Left renal cortex interstitium (tissue), 4 donors: ENCODE data around the gene EEF1AKMT4. TPM values are rescaled to one million over a fixed set of nuclear protein-coding genes. Genes with fewer than 3 reads are reported as not detected.

Experiments
- DNase-seq, 4 donors: peaks; one replicate each; pipeline ENCODE4 v3.0.0-alpha.2; 2013; ENCODE audit warnings: low read depth in 4 of 4, low spot score in 2 of 4, missing footprints in 1 of 4
- polyA plus RNA-seq, 4 donors: library from polyadenylated mRNA; unstranded; fragments of 120-200 nt; gene quantifications; one replicate each; pipeline ENCODE4 v1.2.1, GENCODE V29; 2013; ENCODE audit not compliant: insufficient read length in 4 of 4

EEF1AKMT4 gene
- polyA plus RNA-seq, 4 donors = 2.3 to 3.8 (median 2.8) TPM

DNA sequence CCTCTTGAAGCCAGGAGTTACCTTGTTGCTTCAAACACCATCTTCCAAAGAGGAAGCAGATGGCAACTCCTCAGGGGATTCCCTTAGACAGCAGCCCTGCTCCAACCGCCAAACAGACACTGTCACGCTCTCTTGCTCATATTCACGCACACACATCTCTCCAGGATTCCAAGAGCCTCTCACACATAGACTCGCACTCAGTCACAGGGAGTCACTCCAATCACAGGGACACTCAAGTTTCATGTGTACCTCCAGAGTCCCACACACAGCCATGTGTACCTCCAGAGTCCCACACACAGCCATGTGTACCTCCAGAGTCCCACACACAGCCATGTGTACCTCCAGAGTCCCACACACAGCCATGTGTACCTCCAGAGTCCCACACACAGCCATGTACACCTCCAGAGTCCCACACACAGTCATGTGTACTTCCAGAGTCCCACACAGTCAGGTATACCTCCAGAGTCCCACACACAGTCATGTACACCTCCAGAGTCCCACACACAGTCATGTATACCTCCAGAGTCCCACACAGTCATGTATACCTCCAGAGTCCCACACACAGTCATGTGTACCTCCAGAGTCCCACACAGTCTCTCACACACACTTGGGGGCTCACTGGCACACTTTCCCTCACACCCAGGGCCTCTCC is 14.0 kb upstream of the EEF1AKMT4 start:
- DNase-seq = no peak

DNA sequence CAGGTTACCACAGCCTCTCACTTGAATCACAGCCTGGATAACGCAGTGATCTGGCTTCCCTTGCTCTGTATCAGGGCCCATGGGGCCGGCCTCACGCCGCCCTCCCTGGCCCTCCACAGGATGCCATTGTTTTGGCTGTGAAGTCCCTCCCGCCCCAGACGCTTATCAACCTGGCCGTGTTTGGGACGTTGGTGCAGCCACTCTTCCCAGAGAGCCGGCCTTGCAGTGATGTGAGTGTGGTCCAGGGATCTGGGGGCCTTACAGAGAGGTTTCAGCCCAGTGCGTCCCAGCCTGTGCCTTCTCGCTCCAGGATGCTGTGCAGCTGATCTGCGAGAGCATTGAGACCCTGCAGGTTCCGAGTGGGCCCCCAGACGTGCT is 13.4 kb upstream of the EEF1AKMT4 start:
- no peak for DNase-seq

DNA sequence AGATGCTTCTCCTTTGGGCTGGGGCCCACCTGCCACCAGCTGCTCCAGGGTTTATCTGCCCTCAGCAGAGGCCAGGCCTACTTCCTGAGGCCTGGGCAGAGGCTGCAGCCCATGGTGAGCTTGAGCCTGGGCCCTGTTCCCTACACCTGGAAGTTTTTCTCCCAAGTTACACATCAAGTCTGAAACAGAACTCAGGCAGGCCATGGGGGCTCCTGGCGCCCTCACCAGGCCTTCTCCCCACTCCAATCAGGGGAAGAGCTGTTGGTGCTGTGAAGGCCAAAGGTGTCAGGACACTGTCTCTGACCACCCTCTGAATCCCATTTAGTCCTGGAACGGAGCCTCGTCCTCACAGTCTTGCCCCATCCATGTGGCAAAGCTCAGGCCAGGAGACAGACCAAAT is 12.8 kb upstream of the EEF1AKMT4 start:
- no peak for DNase-seq

DNA sequence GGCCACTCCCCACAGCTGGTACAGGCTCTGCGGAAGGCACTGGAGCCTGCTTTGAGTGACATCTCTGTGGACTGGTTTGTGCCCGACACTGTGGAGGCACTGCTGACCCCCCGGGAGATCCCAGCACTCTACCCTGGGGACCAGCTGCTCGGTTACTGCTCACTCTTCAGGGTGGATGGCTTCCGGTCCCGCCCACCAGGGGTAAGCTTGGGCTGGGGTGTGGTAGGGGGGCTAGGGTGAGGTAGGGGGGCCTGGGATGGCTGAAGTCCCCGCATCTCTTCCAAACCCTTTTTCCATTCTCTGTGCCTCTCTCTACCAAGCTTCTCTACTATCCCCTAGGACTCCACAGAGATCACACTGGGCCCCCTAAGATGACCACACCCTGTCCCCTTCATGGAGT is 12.3 kb upstream of the EEF1AKMT4 start:
- DNase-seq = no peak

DNA sequence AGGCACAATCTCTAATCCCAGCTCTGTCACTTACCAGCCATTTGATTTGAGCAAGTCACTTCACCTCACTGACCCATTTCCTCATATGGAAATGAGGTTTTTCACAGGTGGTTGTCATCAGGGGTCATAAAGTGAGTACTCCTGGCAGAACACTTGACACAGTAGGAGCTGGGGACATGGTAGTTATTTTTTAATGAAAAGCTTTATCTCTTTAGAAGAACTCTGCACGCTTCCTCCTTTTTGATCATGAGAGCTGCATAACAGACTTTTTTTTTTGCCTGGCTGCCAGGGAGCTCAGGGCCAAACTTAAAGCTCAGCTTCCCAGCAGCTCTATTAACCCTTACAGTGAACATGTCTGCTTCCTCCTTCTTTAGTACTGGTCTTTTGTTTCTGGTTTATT is 11.7 kb upstream of the EEF1AKMT4 start:
- no peak for DNase-seq

DNA sequence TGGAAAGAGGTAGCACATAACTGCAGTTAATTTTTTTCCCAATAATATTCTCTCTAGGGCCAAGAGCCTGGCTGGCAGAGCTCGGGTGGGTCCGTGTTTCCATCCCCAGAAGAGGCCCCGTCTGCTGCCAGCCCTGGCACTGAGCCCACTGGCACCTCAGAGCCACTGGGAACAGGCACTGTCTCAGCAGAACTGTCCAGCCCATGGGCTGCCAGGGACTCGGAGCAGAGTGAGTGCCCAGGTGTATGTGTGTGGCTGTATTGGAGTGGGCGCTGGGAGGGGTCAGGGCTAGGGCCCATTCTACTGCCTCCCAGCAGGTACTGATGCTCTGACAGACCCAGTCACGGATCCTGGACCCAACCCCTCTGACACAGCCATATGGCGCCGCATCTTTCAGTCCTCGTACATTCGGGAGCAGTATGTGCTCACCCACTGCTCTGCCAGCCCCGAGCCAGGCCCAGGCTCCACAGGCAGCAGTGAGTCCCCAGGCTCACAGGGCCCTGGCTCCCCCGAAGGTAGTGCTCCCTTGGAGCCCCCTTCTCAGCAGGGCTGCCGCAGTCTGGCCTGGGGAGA is 11.1 kb upstream of the EEF1AKMT4 start:
- DNase-seq = no peak

DNA sequence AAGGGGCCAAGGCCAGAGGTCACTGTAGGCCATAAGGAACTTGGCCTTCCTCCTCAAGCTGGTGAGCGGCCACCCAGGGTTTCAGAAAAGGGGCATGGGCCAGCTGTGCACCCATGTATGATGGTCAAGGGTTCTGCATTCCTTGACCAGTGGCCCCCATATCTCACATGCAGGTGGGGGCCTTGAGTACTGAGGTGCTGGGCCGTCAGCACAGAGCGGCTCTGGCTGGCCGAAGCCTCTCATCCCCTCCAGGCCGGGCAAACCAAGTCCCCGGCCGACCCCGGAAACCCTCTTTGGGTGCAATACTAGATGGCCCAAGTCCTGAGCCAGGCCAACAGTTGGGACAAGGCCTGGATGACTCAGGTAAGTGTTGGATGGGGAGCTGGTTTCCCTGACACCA is 10.3 kb upstream of the EEF1AKMT4 start:
- no peak for DNase-seq

DNA sequence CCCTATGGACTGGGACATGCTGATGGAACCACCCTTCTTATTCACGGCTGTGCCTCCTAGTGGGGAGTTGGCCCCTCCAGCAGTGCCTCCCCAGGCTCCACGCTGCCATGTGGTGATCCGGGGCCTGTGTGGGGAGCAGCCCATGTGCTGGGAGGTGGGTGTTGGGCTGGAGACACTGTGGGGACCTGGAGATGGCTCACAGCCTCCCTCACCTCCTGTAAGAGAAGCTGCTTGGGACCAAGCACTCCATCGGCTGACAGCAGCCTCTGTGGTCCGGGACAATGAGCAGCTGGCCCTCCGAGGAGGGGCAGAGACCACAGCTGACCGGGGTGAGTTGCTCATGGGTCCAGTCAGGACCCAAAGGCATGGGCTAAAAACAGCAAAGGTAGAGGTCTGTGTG is 9.8 kb upstream of the EEF1AKMT4 start:
- no peak for DNase-seq

DNA sequence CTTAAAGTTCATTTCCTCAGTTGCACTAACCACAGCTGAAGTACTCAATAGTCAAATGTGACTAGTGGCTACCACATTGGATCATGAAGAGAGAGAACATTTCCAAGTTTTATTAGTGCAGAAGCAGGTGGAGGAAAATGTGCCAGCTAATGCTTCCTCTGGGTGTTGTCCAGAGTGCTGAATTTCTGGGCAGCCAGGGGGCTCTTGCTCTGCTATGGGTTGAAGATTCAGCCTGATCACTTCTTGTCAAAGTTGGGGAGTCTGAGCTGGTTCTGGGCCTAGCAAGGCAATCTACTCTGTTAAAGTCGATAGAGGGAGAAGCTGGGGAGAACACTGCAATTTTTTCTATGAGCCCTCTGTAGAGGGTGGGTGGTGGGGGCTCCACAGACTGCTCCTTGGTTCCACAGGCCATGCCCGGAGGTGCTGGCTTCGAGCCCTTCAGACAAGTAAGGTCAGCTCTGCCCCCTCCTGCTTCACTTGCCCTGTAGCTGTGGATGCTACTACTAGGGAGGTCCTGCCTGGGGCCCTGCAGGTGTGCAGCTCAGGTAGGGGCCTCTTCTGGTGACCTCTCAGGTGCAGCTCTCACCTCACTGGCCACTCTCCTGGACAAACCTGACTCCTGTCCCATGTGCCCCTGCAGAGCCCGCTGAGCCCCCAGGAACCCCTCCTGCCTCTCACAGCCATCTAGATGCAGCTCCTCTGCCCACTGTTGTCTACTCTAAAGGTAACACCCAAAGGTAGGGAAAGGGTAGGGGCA is 8.9 kb upstream of the EEF1AKMT4 start:
- no peak for DNase-seq

DNA sequence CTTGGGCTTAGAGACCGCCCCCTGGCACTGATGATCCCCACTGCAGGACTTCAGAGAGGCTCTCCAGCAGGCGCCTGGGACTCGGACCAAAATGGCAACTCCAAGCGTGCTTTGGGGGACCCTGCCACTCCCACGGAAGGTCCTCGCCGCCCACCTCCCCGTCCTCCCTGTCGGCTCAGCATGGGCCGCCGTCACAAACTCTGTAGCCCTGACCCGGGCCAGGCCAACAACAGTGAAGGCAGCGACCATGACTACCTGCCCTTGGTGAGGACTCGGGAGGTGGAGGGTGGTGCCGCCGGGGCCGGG is 8.4 kb upstream of the EEF1AKMT4 start:
- DNase-seq = no peak

DNA sequence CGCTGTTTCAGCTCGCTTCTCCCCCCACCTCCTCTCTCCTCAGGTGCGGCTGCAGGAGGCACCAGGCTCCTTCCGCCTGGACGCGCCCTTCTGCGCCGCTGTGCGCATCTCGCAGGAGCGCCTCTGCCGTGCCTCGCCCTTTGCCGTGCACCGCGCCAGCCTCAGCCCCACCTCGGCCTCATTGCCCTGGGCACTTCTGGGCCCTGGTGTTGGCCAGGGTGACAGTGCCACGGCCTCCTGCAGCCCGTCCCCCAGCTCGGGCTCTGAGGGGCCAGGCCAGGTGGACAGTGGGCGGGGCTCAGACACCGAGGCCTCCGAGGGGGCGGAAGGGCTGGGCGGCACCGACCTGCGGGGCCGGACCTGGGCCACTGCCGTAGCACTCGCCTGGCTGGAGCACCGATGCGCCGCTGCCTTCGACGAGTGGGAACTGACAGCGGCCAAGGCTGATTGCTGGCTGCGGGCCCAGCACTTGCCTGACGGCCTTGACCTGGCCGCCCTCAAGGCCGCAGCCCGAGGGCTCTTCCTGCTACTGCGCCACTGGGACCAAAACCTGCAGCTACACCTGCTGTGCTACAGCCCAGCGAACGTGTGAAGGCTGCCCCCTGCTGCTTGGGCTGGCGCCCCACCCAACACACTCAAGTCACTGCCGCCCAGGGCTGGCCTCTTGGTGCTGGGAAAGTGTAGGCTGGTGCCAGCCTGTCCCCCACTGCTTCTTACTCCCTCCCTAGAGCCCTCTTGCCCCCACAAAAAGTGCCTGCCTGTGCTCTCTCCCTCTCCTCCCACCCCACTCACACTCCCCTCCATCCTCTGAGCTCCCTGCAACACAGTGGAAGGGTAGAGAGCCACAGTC is 7.8 kb upstream of the EEF1AKMT4 start:
- no peak for DNase-seq

DNA sequence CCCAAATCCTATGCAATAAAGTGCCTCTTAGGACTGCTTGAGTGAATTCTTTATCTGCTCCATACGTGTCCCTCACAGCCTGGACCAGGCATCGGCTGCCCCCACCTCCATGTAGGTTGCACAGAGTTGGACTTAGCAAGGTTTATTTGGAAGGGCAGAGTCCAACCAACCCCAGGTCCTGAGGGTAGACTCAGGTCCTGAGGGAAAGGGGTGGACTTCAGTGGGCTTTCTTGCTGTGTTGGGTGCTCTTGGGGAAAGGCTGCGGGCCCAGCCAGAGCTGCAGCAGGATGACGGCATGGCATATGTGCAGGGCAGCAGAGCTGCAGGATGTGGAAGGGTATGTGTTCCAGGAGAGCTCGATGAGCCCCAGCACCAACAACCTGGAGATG is 7.2 kb upstream of the EEF1AKMT4 start:
- no peak for DNase-seq

DNA sequence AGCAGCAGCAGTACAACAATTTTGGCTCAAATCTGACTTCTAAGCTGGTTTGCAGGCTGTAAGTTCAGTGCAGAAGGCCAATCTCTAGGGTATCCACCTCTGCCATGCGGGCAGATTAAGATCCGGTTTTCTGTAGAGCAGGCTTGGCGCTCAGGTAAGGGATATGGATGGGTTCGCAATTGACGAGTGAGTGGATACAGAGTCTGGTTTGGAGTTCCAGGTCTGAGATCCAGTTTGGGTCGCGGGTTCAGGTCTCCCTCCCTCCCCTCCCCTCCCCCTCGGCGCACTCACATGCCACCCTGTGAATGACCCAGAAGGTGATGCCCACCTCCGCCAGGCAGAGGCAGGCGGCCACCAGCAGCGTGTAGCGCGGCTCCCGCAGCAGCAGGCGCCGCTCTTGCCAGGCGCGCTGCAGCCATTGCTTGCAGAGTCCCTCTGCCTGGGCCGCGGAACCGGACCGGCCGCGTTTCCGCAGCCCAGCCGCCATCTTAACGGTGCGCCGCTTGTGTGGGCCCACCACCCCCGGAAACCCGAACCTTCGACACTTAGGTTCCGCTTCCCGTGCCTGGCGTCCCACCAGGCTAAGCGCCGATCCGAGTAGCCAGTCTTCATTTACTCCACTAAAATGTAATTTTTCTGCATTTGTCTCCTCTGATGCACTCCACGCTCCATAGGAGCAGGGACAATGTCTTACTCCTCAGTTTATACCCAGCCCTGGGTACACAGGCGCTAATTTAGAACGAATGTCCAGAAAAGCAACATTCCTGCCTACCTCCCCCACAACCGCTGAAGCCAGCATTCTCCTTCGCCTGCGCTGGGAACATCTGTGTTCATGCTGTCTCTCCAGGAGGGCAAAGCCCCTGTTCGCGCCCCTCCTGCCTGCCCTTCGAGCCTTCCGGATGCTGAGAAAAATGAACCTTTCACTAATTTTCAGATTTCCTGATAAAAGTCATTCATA is 739 bp upstream of the EEF1AKMT4 start, which contains the start of gene ALG3:
Gene ALG3 (minus strand): TSS at position 509 of the 958 bp plus-strand sequence. CDS start 22 bp downstream, at position 487.
- peak; percentile 63 to 79 (median 72) for DNase-seq

DNA sequence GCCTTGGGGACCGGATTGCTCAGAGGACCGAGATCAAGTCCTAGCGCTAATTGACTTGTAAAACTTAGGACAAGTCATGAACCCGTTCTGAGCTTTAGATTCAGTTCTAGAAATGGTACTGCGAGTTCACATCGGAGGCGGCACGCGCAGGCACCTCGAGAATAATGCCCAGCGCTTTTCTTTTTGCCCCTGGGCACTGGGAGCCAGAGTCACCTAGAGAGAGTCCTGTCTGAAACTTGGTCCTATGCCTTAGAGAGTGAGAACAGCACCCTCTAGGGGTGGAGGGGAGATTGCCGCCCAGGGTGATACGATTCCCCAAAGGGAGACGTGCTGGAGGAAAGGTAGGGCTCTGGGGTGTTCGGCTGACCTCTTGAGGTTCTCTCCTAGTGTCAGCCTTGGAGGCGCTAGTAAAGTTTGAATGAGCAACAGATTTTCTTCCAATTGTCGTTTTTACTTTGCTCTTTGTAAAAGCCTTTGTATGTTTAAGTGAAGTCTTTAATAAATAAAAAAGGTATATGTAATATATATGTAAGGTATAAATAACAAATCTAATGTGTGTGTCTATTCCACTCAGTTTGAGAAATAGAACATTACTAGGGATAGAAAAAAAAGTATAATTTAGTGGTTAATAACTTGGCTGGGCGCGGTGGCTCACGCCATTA is 826 bp downstream of the EEF1AKMT4 start:
- DNase-seq = peak in 1 of 4 donors; percentile 76

DNA sequence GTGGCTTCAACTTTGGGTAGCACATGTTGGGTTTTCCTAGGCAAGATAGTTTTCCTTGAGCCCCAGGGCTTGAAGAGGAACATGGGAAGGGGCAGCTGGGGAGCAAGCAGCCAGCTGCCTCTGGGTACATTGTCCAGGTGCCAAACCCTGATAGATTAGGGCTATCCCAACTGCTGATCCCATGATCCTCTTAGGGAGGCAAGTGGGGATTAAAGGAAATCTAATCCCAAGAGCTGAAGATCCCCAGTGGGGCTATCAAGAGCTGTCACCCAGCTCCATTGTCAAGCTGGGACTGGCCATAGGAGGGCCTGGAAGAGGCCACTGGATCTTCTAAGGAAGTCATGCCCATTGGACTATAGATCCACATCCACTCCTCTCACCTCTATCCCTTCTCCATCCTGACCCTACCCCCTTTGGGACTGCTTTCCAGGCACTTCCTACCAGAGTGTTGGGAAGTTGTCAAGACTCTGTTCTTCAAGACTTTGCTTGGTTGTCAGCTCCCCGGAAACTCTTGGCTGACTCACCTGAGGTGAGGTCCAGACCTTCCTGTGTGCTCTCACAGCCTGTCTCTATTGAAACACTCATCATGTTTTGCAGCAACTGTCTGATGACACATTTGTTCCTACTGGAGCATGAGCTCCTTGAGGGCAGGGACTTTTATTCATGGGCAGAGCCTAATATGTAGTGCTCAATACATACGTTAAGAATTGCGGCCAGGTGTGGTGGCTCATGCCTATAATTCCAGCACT is 6.0 kb downstream of the EEF1AKMT4 start:
- no peak for DNase-seq

DNA sequence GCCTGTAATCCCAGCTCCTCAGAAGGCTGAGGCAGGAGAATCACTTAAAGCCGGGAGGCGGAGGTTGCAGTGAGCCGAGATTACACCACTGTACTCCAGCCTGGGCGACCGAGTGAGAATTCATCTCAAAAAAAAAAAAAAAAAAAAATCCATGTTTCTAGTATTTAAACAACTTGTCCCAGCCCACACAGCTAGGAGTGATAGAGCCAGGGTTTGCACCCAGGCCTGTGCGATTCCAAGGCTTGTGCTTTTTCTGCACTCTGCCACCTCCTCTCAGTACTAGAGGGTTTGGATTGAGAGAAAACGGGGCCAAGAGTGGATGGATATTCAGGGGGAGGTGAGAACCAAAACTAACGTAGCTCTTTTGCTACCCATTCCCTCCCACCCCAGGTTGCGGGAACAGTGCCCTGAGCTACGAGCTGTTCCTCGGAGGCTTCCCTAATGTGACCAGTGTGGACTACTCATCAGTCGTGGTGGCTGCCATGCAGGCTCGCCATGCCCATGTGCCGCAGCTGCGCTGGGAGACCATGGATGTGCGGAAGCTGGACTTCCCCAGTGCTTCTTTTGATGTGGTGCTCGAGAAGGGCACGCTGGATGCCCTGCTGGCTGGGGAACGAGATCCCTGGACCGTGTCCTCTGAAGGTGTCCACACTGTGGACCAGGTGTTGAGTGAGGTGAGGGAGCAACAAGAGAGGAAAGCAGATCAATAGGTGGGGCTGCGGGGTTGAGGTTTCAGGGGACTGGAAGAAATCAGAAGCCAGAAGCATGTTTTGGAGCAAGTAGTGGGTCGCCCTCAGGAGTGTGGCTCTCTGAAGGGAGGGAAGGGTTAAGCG is 7.8 kb downstream of the EEF1AKMT4 start:
- no peak for DNase-seq

DNA sequence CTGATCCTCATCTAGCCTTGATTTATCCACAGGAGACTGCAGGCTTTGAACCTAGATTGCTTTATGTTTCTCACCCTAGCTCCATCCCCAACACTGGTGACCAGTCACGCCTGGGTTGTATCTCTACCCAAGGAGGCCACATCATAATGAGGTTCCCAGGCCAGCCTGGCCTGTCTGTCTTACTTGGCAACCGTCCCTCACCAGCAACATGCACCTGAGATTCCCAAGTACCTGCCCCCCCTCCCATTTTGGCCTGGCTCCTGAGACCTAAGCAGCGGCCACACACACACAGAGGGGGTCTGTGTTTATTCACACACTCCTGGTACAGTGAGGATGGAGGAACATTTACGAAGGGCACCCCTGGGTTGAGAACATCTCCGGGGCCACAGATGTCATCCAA is 9.5 kb downstream of the EEF1AKMT4 start:
- no peak for DNase-seq

DNA sequence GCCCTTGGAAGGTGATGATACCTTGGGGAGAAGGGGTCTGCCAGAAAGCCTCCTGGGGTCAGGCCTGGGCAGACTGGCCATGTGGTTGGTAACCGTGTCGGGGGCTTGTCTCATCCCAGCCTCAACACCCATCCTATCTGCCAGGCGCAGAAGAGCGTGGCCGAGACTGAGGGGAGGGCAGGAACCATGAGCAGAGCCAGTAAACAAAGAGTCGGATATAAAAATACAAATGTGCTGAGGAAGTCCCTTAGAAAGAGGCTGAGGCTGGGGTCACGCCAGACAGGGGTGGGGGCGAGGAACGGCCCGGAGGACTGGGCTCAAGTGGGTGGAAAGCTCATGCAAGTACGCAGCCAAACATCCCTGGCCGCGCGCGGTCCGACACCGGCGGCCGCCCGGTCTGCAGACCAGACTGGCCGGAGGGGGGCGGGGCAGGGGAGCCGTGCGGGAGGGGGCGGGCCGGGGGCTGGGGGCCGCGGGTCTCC is 10.0 kb downstream of the EEF1AKMT4 start:
- no peak for DNase-seq
